HEK293 (cell line): Measurements from ENCODE around the gene NPC1.
A peak's percentile ranks its signal among the peaks of the same experiment; 100 is the strongest.

Experiments used
- HOXA7 ChIP-seq: sonication (generic); formaldehyde crosslinking; IDR thresholded peaks from 2 replicates; pipeline ENCODE4 v1.8.1; 2022; ENCODE audit warnings: missing genetic modification reagents, borderline replicate concordance
- KLF16 ChIP-seq: fragments of 450-650 bp; formaldehyde crosslinking; IDR thresholded peaks from 2 replicates; pipeline ENCODE4 v1.5.1; 2017; ENCODE audit warnings: missing biosample characterization, missing genetic modification characterization
- PRDM1 ChIP-seq: fragments of 450-650 bp; formaldehyde crosslinking; IDR thresholded peaks from 2 replicates; pipeline ENCODE4; 2016; ENCODE audit warnings: missing biosample characterization, missing genetic modification characterization
- REPIN1 ChIP-seq: fragments of 450-650 bp; formaldehyde crosslinking; IDR thresholded peaks from 2 replicates; pipeline ENCODE4 v1.5.1; 2017; ENCODE audit warnings: missing biosample characterization, missing genetic modification characterization, low read depth
- WT1 ChIP-seq: fragments of 450-650 bp; formaldehyde crosslinking; IDR thresholded peaks from 2 replicates; pipeline ENCODE4 v1.5.1; 2016; ENCODE audit warnings: missing biosample characterization, missing genetic modification characterization
- ZBTB7A ChIP-seq: fragments of 450-650 bp; formaldehyde crosslinking; IDR thresholded peaks from 2 replicates; pipeline ENCODE4 v1.5.1; 2016; ENCODE audit warnings: low read depth, missing biosample characterization, missing genetic modification characterization
- ZIC2 ChIP-seq: fragments of 450-650 bp; formaldehyde crosslinking; IDR thresholded peaks from 2 replicates; pipeline ENCODE4 v1.5.1; 2016; ENCODE audit warnings: missing biosample characterization, missing genetic modification characterization
- ZNF175 ChIP-seq: fragments of 450-650 bp; formaldehyde crosslinking; IDR thresholded peaks from 2 replicates; pipeline ENCODE4 v1.5.1; 2016; ENCODE audit warnings: missing biosample characterization, missing genetic modification characterization
- ZNF211 ChIP-seq: fragments of 450-650 bp; formaldehyde crosslinking; IDR thresholded peaks from 2 replicates; pipeline ENCODE4 v1.5.1; 2016; ENCODE audit warnings: low read depth, missing biosample characterization, missing genetic modification characterization
- ZNF366 ChIP-seq: fragments of 450-650 bp; formaldehyde crosslinking; conservative IDR thresholded peaks from 2 replicates; pipeline ENCODE4 v1.5.1; 2016; ENCODE audit warnings: missing biosample characterization, missing genetic modification characterization
- ZNF48 ChIP-seq: fragments of 450-650 bp; formaldehyde crosslinking; IDR thresholded peaks from 2 replicates; pipeline ENCODE4 v1.5.1; 2016; ENCODE audit warnings: missing biosample characterization, missing genetic modification characterization
- ZNF544 ChIP-seq: fragments of 450-650 bp; formaldehyde crosslinking; IDR thresholded peaks from 2 replicates; pipeline ENCODE4 v1.5.0; 2017; ENCODE audit warnings: missing biosample characterization, missing genetic modification characterization
- ZNF658 ChIP-seq: fragments of 450-650 bp; formaldehyde crosslinking; IDR thresholded peaks from 2 replicates; pipeline ENCODE4; 2016; ENCODE audit warnings: missing biosample characterization, missing genetic modification characterization
- ZNF785 ChIP-seq: fragments of 450-650 bp; formaldehyde crosslinking; IDR thresholded peaks from 2 replicates; pipeline ENCODE4 v1.5.1; 2016; ENCODE audit warnings: missing biosample characterization, missing genetic modification characterization
- ZNF830 ChIP-seq: fragments of 450-650 bp; IDR thresholded peaks from 2 replicates; pipeline ENCODE4 v1.5.0; 2018; ENCODE audit warnings: missing biosample characterization, missing genetic modification characterization, low read depth, mild to moderate bottlenecking, moderate library complexity
- TF ChIP-seq, protein P1 (sequence below): fragments of 450-650 bp; formaldehyde crosslinking; IDR thresholded peaks from 2 replicates; pipeline ENCODE4 v1.5.1; 2016; ENCODE audit warnings: missing biosample characterization, missing genetic modification characterization
- TF ChIP-seq, protein P2 (sequence below): fragments of 450-650 bp; formaldehyde crosslinking; IDR thresholded peaks from 2 replicates; pipeline ENCODE4 v1.5.1; 2017; ENCODE audit warnings: missing biosample characterization, missing genetic modification characterization
- TF ChIP-seq, protein P3 (sequence below): fragments of 450-650 bp; formaldehyde crosslinking; IDR thresholded peaks from 2 replicates; pipeline ENCODE4 v1.5.1; 2016; ENCODE audit warnings: missing biosample characterization, missing genetic modification characterization
- TF ChIP-seq, protein P4 (sequence below): fragments of 450-650 bp; IDR thresholded peaks from 2 replicates; pipeline ENCODE4 v1.5.1; 2018; ENCODE audit warnings: missing biosample characterization, missing genetic modification characterization
- TF ChIP-seq, protein P5 (sequence below): fragments of 450-650 bp; formaldehyde crosslinking; IDR thresholded peaks from 2 replicates; pipeline ENCODE4 v1.5.1; 2017; ENCODE audit warnings: missing biosample characterization, missing genetic modification characterization
- TF ChIP-seq, protein P6 (sequence below): fragments of 450-650 bp; formaldehyde crosslinking; IDR thresholded peaks from 2 replicates; pipeline ENCODE4 v1.5.1; 2016; ENCODE audit warnings: missing biosample characterization, missing genetic modification characterization
- TF ChIP-seq, protein P7 (sequence below): fragments of 450-650 bp; formaldehyde crosslinking; IDR thresholded peaks from 2 replicates; pipeline ENCODE4 v1.5.1; 2016; ENCODE audit warnings: missing biosample characterization, missing genetic modification characterization
- TF ChIP-seq, protein P8 (sequence below): fragments of 450-650 bp; formaldehyde crosslinking; IDR thresholded peaks from 2 replicates; pipeline ENCODE4 v1.5.1; 2016; ENCODE audit warnings: missing biosample characterization, missing genetic modification characterization

The NPC1 gene

DNA sequence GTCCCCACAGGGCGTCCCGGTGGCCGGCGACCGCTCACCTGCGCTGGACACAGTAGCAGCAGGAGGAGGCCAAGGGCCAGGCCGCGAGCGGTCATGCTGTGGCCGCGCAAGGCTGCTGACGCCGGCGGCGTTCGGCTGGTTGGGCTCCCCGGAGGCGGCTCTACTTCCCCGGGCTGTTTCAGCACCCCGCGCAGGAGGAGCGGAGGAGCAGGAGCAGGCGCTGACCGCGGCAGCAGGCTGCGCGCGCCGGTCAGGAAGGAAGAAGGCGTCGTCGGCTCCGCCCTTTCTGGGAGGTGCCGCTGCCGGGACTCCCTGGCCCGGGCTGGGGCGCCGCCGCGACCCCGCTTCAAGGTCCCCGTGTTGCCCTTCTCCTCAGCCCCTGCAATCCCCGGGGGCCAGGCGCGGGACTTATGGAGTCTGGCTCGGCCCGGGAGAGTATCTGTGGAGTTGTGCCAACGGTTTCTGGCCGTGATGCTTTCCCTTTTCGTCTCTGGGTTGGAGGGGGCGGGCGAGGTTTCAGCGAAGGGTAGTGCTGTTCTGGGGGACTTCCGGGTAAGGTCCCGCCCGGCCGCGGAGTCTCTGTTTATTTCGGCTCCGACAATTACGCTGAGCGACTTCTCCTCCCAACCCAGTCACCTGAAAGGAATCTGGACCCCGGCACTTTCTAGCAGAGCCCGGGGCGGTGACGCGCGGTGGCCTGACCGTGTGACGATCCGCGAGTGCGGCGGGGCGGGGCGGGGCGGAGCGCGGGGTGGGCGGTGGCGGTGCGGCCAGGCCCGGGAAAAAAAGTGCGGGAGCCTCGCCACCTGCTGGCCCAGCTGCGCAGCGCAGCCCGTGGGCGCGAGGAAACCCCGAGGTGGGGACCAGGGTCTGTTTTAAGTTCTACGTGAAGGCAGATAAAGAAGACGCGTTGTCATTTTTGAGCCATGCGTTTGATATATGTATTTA, at the start of gene NPC1 (continued):
- TF ChIP-seq, protein P1, sequence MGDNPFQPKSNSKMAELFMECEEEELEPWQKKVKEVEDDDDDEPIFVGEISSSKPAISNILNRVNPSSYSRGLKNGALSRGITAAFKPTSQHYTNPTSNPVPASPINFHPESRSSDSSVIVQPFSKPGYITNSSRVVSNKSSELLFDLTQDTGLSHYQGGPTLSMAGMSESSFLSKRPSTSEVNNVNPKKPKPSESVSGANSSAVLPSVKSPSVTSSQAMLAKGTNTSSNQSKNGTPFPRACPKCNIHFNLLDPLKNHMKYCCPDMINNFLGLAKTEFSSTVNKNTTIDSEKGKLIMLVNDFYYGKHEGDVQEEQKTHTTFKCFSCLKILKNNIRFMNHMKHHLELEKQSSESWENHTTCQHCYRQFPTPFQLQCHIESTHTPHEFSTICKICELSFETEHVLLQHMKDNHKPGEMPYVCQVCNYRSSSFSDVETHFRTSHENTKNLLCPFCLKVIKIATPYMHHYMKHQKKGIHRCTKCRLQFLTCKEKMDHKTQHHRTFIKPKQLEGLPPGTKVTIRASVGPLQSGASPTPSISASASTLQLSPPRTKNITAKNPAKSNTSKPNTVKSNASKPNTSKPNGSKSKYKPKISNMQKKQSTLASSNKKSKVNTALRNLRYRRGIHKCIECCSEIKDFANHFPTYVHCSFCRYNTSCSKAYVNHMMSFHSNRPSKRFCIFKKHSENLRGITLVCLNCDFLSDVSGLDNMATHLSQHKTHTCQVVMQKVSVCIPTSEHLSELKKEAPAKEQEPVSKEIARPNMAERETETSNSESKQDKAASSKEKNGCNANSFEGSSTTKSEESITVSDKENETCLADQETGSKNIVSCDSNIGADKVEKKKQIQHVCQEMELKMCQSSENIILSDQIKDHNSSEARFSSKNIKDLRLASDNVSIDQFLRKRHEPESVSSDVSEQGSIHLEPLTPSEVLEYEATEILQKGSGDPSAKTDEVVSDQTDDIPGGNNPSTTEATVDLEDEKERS (tag by site-specific recombination) = no peak
- TF ChIP-seq HOXA7 (CRISPR knock-in tag) (no peak), WT1 (tag by site-specific recombination) (peak; percentile 75), ZNF48 (tag by site-specific recombination) (no peak), ZNF366 (tag by site-specific recombination) (no peak), ZNF658 (tag by site-specific recombination) (no peak), ZNF175 (tag by site-specific recombination) (no peak), ZNF785 (tag by site-specific recombination) (no peak), ZBTB7A (peak; percentile 26; the same call in 1 of the 2 replicates), ZNF830 (tag by site-specific recombination) (no peak), KLF16 (peak; percentile 91), ZNF211 (tag by site-specific recombination) (no peak), REPIN1 (no peak; the same call in 1 of the 2 replicates), PRDM1 (tag by site-specific recombination) (0 out of 2 replicates have a peak, but pooled peaks have one; percentile 16), ZIC2 (tag by site-specific recombination) (peak; percentile 74), ZNF544 (tag by site-specific recombination) (no peak)
- TF ChIP-seq, protein P2, sequence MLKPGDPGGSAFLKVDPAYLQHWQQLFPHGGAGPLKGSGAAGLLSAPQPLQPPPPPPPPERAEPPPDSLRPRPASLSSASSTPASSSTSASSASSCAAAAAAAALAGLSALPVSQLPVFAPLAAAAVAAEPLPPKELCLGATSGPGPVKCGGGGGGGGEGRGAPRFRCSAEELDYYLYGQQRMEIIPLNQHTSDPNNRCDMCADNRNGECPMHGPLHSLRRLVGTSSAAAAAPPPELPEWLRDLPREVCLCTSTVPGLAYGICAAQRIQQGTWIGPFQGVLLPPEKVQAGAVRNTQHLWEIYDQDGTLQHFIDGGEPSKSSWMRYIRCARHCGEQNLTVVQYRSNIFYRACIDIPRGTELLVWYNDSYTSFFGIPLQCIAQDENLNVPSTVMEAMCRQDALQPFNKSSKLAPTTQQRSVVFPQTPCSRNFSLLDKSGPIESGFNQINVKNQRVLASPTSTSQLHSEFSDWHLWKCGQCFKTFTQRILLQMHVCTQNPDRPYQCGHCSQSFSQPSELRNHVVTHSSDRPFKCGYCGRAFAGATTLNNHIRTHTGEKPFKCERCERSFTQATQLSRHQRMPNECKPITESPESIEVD (tag by site-specific recombination) = no peak
- TF ChIP-seq, protein P3, sequence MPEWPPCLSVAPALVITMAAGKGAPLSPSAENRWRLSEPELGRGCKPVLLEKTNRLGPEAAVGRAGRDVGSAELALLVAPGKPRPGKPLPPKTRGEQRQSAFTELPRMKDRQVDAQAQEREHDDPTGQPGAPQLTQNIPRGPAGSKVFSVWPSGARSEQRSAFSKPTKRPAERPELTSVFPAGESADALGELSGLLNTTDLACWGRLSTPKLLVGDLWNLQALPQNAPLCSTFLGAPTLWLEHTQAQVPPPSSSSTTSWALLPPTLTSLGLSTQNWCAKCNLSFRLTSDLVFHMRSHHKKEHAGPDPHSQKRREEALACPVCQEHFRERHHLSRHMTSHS (tag by site-specific recombination) = no peak
- TF ChIP-seq, protein P4, sequence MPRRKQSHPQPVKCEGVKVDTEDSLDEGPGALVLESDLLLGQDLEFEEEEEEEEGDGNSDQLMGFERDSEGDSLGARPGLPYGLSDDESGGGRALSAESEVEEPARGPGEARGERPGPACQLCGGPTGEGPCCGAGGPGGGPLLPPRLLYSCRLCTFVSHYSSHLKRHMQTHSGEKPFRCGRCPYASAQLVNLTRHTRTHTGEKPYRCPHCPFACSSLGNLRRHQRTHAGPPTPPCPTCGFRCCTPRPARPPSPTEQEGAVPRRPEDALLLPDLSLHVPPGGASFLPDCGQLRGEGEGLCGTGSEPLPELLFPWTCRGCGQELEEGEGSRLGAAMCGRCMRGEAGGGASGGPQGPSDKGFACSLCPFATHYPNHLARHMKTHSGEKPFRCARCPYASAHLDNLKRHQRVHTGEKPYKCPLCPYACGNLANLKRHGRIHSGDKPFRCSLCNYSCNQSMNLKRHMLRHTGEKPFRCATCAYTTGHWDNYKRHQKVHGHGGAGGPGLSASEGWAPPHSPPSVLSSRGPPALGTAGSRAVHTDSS (tag by site-specific recombination) = no peak
- TF ChIP-seq, protein P5, sequence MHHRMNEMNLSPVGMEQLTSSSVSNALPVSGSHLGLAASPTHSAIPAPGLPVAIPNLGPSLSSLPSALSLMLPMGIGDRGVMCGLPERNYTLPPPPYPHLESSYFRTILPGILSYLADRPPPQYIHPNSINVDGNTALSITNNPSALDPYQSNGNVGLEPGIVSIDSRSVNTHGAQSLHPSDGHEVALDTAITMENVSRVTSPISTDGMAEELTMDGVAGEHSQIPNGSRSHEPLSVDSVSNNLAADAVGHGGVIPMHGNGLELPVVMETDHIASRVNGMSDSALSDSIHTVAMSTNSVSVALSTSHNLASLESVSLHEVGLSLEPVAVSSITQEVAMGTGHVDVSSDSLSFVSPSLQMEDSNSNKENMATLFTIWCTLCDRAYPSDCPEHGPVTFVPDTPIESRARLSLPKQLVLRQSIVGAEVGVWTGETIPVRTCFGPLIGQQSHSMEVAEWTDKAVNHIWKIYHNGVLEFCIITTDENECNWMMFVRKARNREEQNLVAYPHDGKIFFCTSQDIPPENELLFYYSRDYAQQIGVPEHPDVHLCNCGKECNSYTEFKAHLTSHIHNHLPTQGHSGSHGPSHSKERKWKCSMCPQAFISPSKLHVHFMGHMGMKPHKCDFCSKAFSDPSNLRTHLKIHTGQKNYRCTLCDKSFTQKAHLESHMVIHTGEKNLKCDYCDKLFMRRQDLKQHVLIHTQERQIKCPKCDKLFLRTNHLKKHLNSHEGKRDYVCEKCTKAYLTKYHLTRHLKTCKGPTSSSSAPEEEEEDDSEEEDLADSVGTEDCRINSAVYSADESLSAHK (tag by site-specific recombination) = peak; percentile 69; the same call in 1 of the 2 replicates
- TF ChIP-seq, protein P6, sequence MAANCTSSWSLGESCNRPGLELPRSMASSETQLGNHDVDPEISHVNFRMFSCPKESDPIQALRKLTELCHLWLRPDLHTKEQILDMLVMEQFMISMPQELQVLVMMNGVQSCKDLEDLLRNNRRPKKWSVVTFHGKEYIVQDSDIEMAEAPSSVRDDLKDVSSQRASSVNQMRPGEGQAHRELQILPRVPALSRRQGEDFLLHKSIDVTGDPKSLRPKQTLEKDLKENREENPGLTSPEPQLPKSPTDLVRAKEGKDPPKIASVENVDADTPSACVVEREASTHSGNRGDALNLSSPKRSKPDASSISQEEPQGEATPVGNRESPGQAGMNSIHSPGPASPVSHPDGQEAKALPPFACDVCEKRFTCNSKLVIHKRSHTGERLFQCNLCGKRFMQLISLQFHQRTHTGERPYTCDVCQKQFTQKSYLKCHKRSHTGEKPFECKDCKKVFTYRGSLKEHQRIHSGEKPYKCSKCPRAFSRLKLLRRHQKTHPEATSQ (tag by site-specific recombination) = no peak
- TF ChIP-seq, protein P7, sequence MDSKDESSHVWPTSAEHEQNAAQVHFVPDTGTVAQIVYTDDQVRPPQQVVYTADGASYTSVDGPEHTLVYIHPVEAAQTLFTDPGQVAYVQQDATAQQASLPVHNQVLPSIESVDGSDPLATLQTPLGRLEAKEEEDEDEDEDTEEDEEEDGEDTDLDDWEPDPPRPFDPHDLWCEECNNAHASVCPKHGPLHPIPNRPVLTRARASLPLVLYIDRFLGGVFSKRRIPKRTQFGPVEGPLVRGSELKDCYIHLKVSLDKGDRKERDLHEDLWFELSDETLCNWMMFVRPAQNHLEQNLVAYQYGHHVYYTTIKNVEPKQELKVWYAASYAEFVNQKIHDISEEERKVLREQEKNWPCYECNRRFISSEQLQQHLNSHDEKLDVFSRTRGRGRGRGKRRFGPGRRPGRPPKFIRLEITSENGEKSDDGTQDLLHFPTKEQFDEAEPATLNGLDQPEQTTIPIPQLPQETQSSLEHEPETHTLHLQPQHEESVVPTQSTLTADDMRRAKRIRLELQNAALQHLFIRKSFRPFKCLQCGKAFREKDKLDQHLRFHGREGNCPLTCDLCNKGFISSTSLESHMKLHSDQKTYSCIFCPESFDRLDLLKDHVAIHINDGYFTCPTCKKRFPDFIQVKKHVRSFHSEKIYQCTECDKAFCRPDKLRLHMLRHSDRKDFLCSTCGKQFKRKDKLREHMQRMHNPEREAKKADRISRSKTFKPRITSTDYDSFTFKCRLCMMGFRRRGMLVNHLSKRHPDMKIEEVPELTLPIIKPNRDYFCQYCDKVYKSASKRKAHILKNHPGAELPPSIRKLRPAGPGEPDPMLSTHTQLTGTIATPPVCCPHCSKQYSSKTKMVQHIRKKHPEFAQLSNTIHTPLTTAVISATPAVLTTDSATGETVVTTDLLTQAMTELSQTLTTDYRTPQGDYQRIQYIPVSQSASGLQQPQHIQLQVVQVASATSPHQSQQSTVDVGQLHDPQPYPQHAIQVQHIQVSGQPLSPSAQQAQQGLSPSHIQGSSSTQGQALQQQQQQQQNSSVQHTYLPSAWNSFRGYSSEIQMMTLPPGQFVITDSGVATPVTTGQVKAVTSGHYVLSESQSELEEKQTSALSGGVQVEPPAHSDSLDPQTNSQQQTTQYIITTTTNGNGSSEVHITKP (tag by site-specific recombination) = peak; percentile 74
- TF ChIP-seq, protein P8, sequence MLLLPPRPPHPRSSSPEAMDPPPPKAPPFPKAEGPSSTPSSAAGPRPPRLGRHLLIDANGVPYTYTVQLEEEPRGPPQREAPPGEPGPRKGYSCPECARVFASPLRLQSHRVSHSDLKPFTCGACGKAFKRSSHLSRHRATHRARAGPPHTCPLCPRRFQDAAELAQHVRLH = peak; percentile 94
